ENCODE results near the gene APOBEC3G.
A peak's percentile ranks its signal among the peaks of the same experiment; 100 is the strongest.
"Not testable (repeated sequence)": the region's sequence is repeated elsewhere in the genome, so short reads cannot be mapped to it uniquely, and the experiment has no call there.

The APOBEC3G gene

GRCh38 chr22:39070186-39070585 is 6.9 kb upstream of the APOBEC3G start:
- Histone ChIP-seq H3K36me3 (ENCODE audit: low read depth) (no peaks in the 10 kb centered on the region), H3K4me1 (ENCODE audit: insufficient read depth, poor library complexity, severe bottlenecking) (peaks cover 13% of the 10 kb centered on the region), H3K27ac (ENCODE audit: poor library complexity, severe bottlenecking) (no peak overlapping the region), H3K9me3 (ENCODE audit: severe bottlenecking) (no peaks in the 10 kb centered on the region), H3K4me3 (ENCODE audit: severe bottlenecking) (no peak overlapping the region), H3K27me3 (ENCODE audit: insufficient read depth, poor library complexity, severe bottlenecking) (no peaks in the 10 kb centered on the region)
- DNase-seq (ENCODE audit: low spot score), result no peak
- TF ChIP-seq, protein P1, sequence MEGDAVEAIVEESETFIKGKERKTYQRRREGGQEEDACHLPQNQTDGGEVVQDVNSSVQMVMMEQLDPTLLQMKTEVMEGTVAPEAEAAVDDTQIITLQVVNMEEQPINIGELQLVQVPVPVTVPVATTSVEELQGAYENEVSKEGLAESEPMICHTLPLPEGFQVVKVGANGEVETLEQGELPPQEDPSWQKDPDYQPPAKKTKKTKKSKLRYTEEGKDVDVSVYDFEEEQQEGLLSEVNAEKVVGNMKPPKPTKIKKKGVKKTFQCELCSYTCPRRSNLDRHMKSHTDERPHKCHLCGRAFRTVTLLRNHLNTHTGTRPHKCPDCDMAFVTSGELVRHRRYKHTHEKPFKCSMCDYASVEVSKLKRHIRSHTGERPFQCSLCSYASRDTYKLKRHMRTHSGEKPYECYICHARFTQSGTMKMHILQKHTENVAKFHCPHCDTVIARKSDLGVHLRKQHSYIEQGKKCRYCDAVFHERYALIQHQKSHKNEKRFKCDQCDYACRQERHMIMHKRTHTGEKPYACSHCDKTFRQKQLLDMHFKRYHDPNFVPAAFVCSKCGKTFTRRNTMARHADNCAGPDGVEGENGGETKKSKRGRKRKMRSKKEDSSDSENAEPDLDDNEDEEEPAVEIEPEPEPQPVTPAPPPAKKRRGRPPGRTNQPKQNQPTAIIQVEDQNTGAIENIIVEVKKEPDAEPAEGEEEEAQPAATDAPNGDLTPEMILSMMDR (IDR thresholded peaks at IDR 0.05; ENCODE audit: poor library complexity, severe bottlenecking), result no peak
- ATAC-seq (ENCODE audit: low read depth), result no peak

DNA sequence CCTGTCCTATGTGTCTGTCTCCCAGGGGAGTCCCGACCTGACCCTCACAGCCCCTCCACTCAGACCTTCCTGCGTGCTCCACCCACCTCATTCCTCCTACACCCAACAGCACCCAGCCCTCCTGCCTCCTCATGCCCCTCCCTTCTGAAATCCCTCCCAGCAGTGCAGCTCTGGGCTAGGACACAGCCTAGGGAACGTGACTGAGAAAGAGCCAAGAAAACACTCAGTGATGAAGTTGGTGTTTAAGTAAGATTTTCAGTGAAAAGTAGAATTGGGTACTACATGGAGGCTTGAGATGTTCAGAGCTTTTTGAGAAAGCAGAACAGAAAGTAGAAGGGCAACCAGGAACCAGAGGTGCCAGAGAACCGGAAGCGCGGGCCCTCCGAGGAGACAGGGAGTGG is 4.5 kb upstream of the APOBEC3G start:
- not testable (repeated sequence) for H3K4me3 ChIP-seq (ENCODE audit: severe bottlenecking); DNase-seq (ENCODE audit: low spot score); H3K4me1 ChIP-seq (ENCODE audit: insufficient read depth, poor library complexity, severe bottlenecking); H3K27ac ChIP-seq (ENCODE audit: poor library complexity, severe bottlenecking); H3K36me3 ChIP-seq (ENCODE audit: low read depth); ATAC-seq (ENCODE audit: low read depth); H3K27me3 ChIP-seq (ENCODE audit: insufficient read depth, poor library complexity, severe bottlenecking); H3K9me3 ChIP-seq (ENCODE audit: severe bottlenecking)

DNA sequence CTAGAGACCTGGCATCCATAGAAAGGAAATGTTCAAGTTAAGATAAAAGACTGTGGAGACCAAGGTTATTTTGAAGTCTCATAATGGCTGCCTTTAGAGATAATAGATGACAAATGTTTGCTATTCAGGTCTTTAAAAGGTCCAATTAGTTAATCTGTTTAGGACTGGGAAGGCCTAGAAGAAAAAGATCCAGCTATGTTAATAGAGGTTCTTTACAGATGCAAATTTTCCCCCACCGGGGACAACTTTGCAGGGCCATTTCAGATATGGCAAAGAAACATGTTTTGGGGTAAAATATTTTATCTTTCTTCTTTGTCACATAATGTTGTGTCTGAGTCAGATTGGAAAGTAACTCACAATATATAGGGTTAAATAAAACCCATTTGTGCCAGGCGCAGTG is 3.1 kb upstream of the APOBEC3G start:
- DNase-seq (ENCODE audit: low spot score), result no peak
- Histone ChIP-seq H3K4me1 (ENCODE audit: insufficient read depth, poor library complexity, severe bottlenecking) (no peaks in the 10 kb centered on the region), H3K27me3 (ENCODE audit: insufficient read depth, poor library complexity, severe bottlenecking) (no peaks in the 10 kb centered on the region), H3K4me3 (ENCODE audit: severe bottlenecking) (no peak overlapping the region), H3K9me3 (ENCODE audit: severe bottlenecking) (no peaks in the 10 kb centered on the region), H3K27ac (ENCODE audit: poor library complexity, severe bottlenecking) (no peak overlapping the region), H3K36me3 (ENCODE audit: low read depth) (no peaks in the 10 kb centered on the region)
- ATAC-seq (ENCODE audit: low read depth), result no peak
- TF ChIP-seq, protein P1 (IDR thresholded peaks at IDR 0.05; ENCODE audit: poor library complexity, severe bottlenecking), result no peak

DNA sequence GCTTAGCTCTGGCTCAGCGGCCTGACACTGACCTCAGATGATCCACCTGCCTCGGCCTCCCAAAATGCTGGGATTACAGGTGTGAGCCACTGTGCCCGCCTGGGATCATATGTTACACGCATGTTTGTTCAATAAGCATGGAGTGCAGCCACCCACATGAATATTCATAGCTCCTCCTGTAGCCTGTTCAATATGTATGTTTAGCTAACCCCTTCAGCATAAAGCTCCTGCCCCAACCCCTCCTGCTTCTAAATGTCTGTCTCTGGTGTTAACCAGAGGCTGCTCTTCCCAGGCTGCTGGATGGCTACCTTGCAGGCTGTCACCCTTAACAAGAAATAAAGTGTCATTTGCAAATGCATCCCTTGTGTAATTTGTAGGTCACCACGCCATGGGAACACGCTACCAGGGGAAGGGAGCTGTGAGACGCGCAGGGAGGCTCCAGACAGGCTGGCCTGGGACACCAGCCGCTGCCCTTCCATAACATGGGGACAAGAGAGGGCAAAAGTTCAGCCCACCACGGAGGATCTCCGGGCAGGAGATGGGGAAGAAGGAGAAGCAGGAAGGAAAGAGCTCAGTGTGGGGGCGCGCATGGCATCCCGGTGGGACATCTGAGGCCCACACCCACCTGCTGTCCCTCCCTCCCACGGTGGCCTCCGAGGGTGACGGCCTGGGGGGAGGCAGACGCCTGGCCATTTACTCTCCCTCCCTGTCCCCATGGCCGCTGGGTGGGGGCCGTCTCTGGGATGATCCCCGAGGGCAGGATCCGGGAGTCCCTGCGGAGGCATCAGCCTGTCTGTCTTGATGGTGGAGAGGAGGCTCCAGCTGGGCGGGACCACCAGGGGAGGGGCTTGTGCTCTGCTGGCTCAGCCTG is 685 bp upstream of the APOBEC3G start:
- peak; percentile 91; the same call in 2 of the 3 replicates for ATAC-seq (ENCODE audit: low read depth)
- H3K4me3 ChIP-seq (ENCODE audit: severe bottlenecking); H3K36me3 ChIP-seq (ENCODE audit: low read depth); H3K4me1 ChIP-seq (ENCODE audit: insufficient read depth, poor library complexity, severe bottlenecking); H3K9me3 ChIP-seq (ENCODE audit: severe bottlenecking); H3K27me3 ChIP-seq (ENCODE audit: insufficient read depth, poor library complexity, severe bottlenecking); H3K27ac ChIP-seq (ENCODE audit: poor library complexity, severe bottlenecking); DNase-seq (ENCODE audit: low spot score): not testable (repeated sequence)

- not testable (repeated sequence) for H3K27me3 ChIP-seq (ENCODE audit: insufficient read depth, poor library complexity, severe bottlenecking); DNase-seq (ENCODE audit: low spot score); H3K4me1 ChIP-seq (ENCODE audit: insufficient read depth, poor library complexity, severe bottlenecking); H3K4me3 ChIP-seq (ENCODE audit: severe bottlenecking); H3K9me3 ChIP-seq (ENCODE audit: severe bottlenecking); ATAC-seq (ENCODE audit: low read depth); H3K27ac ChIP-seq (ENCODE audit: poor library complexity, severe bottlenecking); H3K36me3 ChIP-seq (ENCODE audit: low read depth)
These were observed 837 bp downstream of the APOBEC3G start for GRCh38 chr22:39077912-39078311.

DNA sequence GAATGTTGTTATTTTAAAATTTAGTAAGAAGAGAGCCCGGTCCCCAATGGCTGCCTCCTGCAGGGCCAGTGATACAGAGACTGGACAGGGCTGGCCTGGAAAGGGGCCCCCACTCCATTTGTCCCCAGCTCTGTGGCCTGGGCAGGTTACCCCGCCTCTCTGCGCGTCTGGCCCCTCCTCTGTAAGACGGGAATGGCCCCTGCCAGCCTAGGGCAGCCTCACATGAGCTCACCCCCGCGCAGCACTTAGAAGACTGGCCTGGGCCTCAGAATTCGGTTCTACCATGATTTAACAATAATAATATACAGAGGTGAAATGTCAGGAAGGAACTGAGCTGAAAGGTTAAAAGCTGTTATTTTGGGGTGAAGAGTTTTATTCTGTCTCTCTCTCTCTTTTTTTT is 1.3 kb downstream of the APOBEC3G start:
- ATAC-seq (ENCODE audit: low read depth), result no peak
- no peaks in the 10 kb centered on the region for H3K27me3 ChIP-seq (ENCODE audit: insufficient read depth, poor library complexity, severe bottlenecking)
- H3K36me3 ChIP-seq (ENCODE audit: low read depth), result no peaks in the 10 kb centered on the region
- no peaks in the 10 kb centered on the region for H3K4me1 ChIP-seq (ENCODE audit: insufficient read depth, poor library complexity, severe bottlenecking)
- H3K4me3 ChIP-seq (ENCODE audit: severe bottlenecking), result no peak overlapping the region
- TF ChIP-seq, protein P1 (IDR thresholded peaks at IDR 0.05; ENCODE audit: poor library complexity, severe bottlenecking), result no peak
- no peak overlapping the region for H3K27ac ChIP-seq (ENCODE audit: poor library complexity, severe bottlenecking)
- DNase-seq (ENCODE audit: low spot score), result no peak
- H3K9me3 ChIP-seq (ENCODE audit: severe bottlenecking), result no peaks in the 10 kb centered on the region

DNA sequence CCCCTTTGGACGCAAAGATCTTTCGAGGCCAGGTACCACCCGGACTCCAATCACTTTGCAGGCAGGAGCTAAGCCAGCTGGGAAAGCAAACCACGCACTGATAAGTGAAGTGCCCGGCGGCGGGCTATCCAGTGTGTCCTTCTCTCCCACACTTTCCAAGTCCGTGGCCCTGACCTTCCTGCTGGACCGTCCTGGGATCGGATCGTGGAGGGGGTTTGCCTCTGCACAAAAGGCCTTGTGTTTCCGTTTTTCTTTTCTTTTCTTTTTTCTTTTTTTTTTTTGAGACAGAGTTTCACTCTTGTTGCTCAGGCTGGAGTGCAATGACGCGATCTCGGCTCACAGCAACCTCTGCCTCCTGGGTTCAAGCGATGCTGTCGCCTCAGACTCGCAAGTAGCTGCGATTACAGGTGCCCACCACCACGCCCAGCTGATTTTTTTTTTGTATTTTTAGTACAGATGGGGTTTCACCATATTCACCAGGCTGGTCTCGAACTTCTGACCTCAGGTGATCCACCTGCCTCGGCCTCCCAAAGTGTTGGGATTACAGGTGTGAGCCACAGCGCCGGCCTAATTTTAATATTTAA is 2.1 kb downstream of the APOBEC3G start:
- H3K36me3 ChIP-seq (ENCODE audit: low read depth), result not testable (repeated sequence)

More for the DNA sequence above, 2.1 kb downstream of the APOBEC3G start:
- ATAC-seq (ENCODE audit: low read depth); H3K27ac ChIP-seq (ENCODE audit: poor library complexity, severe bottlenecking); H3K9me3 ChIP-seq (ENCODE audit: severe bottlenecking); H3K4me3 ChIP-seq (ENCODE audit: severe bottlenecking); H3K4me1 ChIP-seq (ENCODE audit: insufficient read depth, poor library complexity, severe bottlenecking); DNase-seq (ENCODE audit: low spot score); H3K27me3 ChIP-seq (ENCODE audit: insufficient read depth, poor library complexity, severe bottlenecking): not testable (repeated sequence)

All from RWPE2 (cell line).